NCI-H69 (cell line): ENCODE results near the gene AP1AR.
A peak's percentile ranks its signal among the peaks of the same experiment; 100 is the strongest.

ENCODE experiments used
- DNase-seq: peaks from one replicate; lab custom pipeline; 2025; lab: John Stamatoyannopoulos, UW

AP1AR gene

DNA sequence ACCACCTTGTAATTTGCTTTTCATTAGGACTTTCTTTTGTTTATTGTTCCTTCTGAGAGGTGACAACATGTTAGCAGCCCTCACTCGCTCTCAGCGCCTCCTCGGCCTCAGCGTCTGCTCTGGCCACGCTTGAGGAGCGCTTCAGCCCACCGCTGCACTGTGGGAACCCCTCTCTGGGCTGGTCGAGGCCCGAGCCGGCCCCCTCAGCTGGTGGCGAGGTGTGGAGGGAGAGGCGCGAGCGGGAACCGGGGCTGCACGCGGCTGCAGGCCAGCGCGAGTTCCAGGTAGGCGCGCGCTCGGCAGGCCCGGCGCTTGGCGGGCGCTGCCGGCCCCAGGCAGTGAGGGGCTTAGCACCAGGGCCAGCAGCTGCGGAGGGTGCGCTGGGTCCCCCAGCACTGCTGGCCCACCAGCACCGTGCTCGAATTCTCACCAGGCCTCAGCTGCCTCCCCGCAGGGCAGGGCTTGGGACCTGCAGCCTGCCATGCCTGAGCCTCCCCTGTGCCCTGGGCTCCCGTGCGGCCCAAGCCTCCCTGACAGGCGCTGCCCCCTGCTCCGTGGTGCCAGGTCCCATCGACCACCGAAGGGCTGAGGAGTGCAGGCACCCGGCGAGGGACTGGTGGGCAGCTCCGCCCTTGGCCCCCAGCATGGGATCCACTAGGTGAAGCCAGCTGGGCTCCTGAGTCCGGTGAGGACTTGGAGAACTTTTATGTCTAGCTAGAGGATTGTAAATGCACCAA is 9.2 kb upstream of the AP1AR start:
- no peak for DNase-seq

DNA sequence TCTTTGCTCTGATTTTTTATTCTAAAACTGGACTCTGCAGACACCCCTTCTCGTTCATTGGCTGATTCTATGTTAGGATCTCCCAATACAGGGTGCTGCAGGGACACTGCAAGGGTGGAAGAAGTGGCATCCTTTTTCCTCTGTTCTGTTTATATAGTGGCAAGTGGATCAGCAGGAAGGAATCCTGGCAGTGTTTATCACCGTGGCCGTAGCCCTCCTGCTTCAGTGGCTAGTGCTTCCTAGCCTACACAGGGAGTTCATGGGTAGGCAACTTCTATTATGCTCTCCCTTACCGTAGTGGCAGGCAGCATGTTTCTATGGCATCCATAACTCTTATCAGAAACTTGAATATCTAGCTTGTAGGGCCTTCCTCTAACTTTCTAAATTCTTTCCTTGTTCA is 6.4 kb upstream of the AP1AR start:
- no peak for DNase-seq

DNA sequence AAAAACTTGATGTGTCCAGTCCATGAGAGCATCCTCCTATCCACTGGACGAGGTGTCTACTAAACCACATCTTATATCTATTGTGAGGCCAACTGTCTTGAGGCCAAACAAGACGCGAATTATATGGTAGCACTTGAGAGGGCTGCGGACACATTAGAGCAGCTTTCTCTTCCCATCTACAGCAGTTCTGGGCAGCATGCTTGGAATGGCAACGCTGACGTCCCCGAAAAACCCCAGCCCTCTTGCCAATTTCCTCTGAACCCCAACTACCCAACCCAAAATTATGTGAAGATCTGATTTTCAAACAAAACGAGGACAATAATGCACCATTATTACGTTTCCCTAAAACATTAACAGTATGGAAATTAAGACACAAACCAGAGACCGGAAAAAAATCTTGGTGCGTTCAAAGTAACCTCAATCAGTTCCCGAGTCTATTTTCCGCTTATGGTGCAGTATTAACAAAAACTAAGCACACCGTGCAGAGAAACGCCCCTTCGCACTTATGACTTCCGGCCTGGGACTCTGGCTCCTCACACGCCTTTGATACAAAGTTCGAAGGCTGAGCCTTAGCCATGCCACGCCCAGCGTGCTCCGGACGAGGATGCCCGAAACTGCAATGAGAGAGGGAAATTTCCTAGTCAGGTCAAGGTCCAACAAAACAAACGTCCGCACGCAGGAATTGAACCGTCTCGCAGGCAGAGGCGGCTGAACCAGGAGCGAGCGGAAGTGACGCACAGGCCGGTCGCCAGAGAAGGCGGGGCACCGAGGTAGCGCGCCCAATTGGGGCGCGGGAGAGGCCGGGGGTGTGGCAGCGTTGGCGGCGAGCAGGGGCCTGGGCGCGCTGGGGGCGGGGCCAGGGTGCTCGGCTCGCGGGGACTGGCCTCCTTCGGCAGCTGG is 458 bp upstream of the AP1AR start:
- DNase-seq: peak; percentile 95

DNA sequence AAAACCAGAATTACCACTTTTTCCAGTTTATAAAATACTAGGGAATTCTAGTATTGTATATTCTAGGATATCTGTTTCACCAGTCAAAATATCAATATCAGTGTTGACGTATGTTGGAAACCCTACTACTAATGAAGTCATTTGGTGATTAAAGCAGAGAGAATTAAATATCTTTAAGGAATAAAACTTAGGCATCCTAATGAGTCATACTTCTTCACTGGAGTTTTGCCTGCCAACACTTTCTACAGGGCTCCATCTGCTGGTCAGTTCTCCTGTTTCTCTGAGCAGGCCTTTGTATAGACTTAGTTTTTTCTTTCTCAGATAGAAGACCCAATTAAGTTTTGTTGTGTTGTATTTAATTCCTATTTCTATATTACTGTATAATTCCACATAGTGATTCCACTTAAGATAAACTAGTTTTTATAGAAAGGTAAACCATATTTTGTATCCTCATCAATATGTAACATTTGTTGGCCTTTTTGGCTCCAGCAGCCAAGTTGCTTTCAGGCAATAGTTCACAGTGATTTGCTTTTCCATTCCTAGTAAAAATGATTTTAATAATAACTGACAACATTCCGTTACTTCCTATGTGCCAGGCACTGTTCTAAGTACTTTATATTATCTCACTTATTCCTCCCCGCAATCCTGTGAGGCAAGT is 3.5 kb downstream of the AP1AR start:
- peak; percentile 56 for DNase-seq

DNA sequence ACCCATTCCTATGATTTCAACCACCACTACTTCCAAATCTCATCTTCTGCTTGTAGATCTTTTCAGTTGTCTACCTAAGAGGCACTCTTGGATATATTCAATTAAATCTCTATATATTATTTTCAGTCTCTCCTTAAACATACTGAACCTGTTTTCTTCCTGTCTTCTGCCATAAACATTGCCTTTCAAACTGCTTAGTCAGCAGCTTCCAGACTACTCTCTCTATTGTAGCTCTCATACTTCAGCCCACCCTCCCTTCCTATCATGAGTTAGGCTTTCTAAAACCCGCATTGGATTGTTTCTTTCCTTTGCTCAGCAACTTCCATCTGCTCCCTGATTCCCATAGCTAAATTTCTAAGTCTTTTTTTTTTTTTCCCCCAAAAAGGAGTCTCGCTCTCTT is 4.5 kb downstream of the AP1AR start:
- no peak for DNase-seq

DNA sequence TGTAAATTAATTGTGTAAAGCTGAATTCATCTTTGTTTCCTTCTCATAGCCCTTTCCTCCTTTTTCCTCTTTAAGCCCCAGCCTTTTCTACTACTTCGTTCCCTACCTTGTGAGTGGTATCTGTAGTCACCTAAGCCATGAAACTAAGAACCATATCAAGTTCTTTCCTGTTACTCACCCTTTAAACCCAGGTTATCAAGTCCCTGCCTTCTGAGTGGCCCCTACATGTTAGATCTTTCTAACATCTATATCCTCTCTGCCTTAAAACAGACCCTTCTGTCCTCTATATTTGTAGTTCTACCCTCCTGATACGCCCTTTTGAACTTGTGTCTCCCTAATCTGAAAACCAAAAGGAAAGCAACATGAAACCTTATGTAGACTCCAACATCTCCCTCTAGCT is 7.2 kb downstream of the AP1AR start:
- no peak for DNase-seq

DNA sequence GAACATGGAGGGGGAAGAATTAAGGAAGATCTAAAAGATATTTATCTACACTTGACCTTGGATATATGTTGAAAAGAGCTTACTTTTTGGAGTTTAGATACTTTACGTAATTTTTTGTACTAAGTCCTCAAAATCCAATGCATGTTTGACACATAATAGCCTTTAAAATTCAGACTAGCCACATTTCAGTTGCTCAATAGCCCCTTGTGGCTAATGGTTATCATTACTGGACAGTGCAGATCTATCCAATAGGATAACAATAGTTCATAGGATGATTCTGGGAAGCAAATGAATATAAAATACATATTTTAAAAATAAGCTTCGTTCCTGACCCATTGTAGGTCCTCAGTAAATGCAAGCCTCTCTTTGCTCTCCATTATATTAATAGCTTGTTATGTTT is 13.8 kb downstream of the AP1AR start:
- no peak for DNase-seq

DNA sequence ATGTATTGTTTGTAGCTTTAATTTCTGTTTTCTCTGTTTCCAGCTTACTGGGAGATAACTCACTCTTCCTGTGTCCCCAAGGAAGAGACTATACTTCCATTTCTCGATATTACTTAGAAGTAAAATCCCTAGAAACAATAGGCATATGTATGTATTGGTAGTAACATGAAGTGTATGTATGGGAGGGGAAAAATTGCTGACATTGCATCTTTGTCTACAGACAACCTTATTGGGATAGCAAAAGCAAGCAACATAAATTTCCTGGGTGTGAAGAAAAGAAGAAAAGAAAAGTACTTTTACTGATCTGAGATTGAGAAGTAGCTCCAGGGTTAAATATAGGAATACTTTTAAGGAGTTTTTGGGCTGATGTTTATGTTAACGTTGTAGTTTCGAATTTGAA is 15.4 kb downstream of the AP1AR start:
- DNase-seq: no peak

DNA sequence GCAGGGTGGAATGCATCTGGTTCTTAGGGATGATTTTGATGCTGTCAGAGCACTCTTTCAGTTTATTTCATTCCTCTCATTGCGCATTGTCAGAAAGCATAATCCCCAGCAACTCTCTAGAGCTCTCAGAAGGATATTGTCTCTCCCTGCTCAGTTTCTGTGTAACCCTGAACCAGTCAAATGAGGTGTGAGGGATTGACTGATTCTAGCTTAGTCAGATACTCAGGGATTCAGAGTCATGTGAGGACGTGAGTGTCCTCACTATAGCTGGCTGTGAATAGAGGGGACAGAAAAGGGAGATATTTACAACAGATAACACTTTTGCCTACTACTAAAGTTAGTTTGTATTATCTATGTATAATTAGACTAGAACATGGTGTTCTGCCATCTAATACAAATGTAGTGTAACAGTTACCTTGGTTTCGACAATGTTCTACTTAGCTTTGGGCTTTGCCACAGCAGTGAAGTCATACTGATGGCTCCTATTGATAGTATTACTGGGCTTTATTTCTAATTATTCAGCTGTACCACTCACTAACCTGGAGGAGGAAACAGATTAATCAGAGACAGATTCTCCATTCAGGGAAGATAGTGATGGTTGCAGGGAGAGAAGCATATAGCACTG is 19.5 kb downstream of the AP1AR start:
- no peak for DNase-seq

DNA sequence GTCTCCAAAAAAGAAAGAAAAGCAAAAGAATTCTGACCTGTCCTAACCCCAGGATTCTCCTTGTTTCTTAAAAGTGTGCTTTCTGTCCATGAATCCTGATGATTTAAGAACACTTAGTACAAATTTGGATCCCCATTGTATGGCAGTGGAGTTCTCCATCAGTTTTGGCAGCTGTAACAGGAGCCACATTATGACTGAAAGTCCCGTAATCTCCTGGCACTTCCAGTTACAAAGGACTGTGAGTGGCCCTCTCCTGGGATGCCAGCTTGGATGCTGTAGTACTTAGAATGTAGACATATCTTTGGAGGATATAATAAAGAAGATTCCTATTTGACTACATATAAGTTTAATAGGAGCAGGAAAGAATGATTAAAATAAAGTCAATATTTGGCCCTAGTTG is 20.6 kb downstream of the AP1AR start:
- DNase-seq: peak; percentile 8

DNA sequence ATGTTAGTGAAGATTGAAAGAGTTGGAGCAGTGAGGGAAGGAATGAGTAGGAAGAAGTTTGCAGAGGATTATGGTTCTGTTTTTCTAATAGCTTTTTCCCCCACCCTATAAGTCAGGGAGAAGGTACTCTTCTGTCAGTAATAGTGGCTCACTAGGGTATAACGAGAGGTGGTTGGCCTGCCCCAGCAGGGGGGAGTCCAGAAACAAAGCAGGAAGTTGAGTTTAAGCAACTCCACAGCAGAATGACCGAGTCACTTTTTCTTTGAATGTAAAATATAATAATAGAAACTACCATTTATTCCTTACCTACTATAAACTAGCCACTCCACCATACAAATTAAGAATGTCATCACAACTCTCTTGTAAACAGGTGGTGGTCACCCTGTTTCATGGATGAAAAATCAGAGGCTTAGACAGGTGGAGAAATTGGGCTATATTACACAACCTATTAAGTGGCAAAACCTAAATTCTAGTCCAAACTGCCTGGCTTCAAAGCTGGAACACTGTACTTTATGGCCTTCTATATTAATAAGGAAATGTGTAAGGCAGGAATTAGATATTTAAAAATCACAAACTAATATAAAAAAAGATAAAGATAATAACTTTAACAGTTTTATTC is 21.9 kb downstream of the AP1AR start:
- peak; percentile 72 for DNase-seq

DNA sequence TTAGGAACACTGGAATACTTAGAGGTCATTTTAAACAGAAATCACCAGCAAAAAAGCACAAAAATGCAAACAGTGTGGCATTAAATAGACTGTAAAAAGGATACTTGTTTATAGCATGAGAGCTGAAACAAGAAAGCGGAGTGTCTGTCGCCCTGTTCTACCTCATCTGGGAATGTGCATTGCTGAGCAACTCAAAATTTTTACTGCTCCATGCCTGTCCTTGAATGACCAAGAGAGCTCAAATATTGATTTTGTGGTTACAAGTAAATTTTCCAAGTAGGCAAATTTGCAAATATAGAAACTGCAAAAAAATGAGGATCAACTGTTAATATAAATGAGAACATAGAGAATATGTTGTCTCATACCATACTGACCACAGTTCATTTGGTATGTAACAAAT is 25.5 kb downstream of the AP1AR start:
- DNase-seq: no peak

DNA sequence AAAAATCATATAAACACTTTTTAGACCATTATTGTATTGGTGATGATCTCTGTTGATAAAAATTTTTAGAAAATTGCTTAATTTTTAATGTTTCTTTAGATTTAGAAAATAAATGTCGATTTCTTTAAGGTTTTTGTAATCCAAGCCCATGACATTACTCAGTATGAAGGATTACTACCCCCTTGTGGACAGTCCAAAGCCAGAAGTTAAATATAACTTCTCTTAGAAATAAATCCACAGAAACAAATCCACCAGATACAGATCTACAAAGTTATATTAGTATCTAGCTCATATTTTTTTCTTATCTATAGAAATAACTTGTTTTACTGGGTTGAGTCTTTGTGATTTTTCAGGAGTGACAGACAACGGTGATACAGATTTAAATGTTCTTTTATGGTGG is 35.2 kb downstream of the AP1AR start:
- peak; percentile 10 for DNase-seq

DNA sequence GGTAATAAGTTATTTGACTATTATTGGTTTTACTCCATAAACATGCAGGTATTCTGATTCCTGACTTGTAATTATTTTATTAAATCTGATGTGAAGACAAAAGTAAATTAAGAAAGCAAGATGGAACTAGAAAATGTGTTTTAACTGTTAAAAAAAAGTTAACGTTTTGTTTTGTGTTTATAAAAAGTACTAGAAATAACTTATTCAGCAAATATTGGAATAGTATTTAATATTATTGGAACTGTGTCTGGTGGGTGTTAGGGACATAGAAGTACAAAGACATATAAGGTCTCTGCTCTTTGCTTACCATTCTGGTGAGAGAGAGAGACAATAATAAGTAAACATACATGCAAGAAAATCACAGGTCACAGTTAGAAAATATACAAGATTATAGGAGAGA is 38.5 kb downstream of the AP1AR start:
- no peak for DNase-seq

DNA sequence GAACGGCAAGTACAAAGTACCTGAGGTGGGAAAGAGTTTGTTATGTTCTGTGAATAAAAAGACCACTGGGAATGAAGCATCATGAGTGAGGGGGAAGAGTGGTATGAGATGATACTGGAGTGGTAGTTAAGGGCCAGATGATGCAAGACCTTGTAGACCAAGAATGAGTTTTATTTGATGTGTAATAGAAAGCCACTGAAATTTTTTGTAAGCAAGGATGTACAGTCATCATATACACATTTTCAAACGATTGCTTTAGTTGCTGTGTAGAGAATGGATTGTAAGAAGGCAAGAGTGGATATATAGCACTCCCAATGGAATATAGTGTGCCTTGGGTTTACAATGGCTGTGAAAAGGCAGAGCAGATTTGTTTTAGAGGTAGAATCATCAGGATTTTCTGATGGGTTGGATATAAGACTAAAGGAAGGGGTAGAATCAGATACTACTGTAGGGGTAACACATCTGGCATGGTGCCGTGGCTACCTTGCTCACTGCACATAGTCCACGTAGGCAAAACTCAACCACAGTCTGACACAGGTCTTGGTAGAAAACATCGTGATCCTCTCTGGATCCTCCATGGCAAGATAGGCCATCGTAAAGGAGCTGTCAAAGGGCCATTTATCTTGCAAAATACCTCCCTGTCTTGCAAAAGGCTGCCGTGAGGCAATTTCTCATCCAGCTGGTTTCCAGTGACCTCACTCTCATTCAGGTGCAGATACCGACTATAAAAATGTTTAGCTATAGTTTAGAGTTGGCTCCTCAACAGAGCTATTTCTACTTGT is 39.2 kb downstream of the AP1AR start:
- no peak for DNase-seq

DNA sequence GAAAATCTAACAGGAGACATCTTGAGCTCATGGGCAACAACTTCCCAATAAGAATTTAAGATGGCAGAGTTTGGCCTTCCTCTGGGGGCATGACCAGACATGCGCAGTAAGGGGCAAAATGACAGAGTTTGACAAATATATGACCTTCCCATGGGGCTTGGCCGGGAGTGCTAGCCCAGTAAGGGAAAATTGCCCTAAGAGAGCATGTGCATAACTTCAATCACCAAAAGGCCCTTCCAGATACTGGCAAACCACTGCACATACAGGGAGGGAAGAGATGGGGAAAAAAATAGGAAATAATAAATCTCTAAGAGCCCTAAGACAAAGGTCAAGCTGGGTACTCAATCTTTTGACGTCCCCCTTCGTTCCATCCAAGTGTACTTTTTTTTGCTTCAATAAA is 40.7 kb downstream of the AP1AR start:
- no peak for DNase-seq

DNA sequence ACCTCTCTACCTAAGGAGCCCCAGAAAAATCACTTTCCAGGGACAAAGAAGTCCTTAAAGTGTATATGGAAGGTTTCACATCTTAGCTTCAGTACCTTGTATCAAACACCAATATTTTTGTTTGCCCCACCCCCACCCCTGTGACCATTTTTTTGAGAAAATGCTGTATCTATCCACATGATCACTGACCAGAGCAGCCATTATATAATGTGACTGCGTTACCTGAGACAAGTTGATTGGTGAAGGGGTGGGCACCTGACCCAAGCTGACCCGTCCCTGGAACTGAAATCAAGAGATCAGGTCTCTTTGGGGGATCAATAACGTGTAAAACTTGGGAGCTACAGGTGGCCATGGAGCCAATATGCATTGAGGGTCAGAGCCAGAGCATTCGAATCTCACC is 43.4 kb downstream of the AP1AR start:
- no peak for DNase-seq

DNA sequence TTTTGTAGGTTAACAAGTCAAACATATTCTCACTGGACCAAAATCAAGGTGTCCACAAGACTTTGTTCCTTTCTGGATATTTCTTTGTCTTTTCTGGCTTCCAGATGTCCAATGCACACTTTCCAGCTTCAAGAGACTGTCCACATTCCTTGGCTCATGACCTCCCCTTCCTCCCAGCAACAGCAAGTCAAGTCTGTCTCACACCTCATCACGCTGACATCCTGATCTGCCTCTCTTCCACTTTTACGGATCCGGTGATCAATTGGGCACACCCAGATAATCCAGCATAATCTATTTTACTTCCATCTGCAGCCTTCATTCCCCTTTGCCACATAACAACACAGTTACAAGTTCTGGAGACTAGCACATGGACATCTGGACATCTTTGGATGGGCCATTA is 44.5 kb downstream of the AP1AR start:
- DNase-seq: no peak

DNA sequence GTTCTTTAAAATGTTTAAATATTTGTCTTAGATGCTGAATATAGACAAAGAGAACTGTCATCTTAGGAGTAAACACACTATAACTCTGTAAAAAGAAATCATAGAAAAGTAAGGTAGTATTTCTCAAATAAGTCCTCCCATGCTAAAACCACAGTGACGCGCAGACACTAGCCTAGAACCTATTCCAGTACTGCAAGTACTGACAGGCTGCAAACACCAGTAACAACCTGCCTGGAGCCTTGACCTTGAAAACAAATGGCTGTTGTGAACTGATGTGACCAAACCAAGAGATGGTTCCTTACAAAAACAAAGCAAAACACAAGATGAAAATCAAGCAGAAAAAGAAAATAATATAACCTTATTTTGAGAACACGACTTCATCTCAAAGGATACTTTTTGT is 45.6 kb downstream of the AP1AR start:
- DNase-seq: no peak

DNA sequence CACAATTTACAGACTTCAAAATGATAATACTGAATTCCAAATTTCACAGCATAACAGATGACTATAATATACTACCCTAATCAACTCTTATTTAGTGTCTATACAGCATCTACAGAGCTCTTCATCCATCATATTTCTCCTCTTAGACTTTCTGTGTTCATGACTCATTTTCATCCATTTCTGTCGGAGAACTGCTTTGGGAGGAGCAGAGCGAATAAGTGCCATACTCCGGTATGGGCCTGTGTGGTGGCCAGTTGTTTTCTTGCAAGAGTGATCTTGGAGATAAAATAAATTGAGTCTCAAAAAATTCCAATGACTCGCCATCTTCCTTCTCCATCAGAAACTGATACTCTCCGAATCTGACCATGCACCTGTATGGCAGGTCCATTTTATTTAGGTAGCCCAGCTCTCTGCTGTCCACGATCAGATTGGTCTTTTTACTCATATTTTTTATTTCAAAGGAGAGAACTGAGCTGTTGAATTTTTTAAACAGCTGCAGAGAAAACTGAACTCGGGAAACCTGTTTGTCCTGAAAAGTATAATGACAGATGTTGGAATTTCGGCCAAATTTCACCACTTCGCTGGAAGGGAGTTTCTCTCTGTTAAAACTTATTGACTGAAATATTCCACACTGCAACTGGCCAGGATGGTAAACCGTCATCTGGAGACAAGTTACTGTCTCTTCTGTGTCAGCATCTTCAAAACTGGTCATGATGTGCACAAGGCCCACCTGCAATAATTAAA is 46.3 kb downstream of the AP1AR start:
- DNase-seq: no peak
